ENCODE results near the gene GRIK5. TPM values are rescaled to one million over a fixed set of nuclear protein-coding genes. Genes with fewer than 3 reads are reported as not detected.
"Not testable (repeated sequence)": the region's sequence is repeated elsewhere in the genome, so short reads cannot be mapped to it uniquely, and the experiment has no call there.

Gene GRIK5
- total RNA-seq, 2 experiments from 2014 or later, result 0.73 to 0.90 TPM

GRCh38 chr19:42034640-42035391 is 35.2 kb downstream of the GRIK5 start:
- H3K36me3 Mint-ChIP-seq; H3K9me3 Mint-ChIP-seq; H3K27me3 Mint-ChIP-seq; H3K4me3 Mint-ChIP-seq; H3K4me1 Mint-ChIP-seq (ENCODE audit: low read depth); H3K27ac Mint-ChIP-seq: not testable (repeated sequence)
- POLR2A ChIA-PET, result interaction anchor here (0.8 kb wide), 1 partner anchor 23 kb away, joined by 3 read pairs; no protein-coding TSS in a partner anchor
- CTCF ChIA-PET, result interaction anchor here (0.5 to 2.2 kb wide), 29 partner anchors 10 to 289 kb away, joined by 3 to 31 read pairs (median 4); partner anchors contain the start of genes ATP1A3, RABAC1 and ZNF574
- DNase-seq, result peak; percentile 75
- intact Hi-C loops (cut with micrococcal nuclease), result loop anchor here (2.0 kb wide), 1 partner anchor 76 kb away; the partner anchor contains the start of gene RABAC1

GRCh38 chr19:42033413-42033812 is 36.6 kb downstream of the GRIK5 start:
- ChIA-PET POLR2A (no interaction called here), CTCF (interaction anchor here (1.3 to 2.2 kb wide), 2 partner anchors 12 to 35 kb away, joined by 3 to 31 read pairs; no protein-coding TSS in a partner anchor)
- no peaks in the 10 kb centered on the region for H3K36me3 Mint-ChIP-seq
- no peaks in the 10 kb centered on the region for H3K9me3 Mint-ChIP-seq
- no peak for DNase-seq
- no peak overlapping the region for H3K4me3 Mint-ChIP-seq
- intact Hi-C loops (cut with micrococcal nuclease), result no loop called here
- peaks cover 2% of the 10 kb centered on the region for H3K4me1 Mint-ChIP-seq (ENCODE audit: low read depth)
- no peak overlapping the region for H3K27ac Mint-ChIP-seq
- peaks cover 7% of the 10 kb centered on the region for H3K27me3 Mint-ChIP-seq

GRCh38 chr19:42032431-42032830 is 37.6 kb downstream of the GRIK5 start:
- no peak overlapping the region for H3K27ac Mint-ChIP-seq
- peaks cover 7% of the 10 kb centered on the region for H3K27me3 Mint-ChIP-seq
- H3K4me1 Mint-ChIP-seq (ENCODE audit: low read depth), result peaks cover 2% of the 10 kb centered on the region
- no peaks in the 10 kb centered on the region for H3K36me3 Mint-ChIP-seq
- no peak for DNase-seq
- intact Hi-C loops (cut with micrococcal nuclease), result no loop called here
- CTCF ChIA-PET, result interaction anchor here (1.6 kb wide), 1 partner anchor 13 kb away, joined by 4 read pairs; no protein-coding TSS in a partner anchor
- POLR2A ChIA-PET, result no interaction called here
- H3K9me3 Mint-ChIP-seq, result no peaks in the 10 kb centered on the region
- H3K4me3 Mint-ChIP-seq, result no peak overlapping the region

GRCh38 chr19:42030645-42031440 is 39.2 kb downstream of the GRIK5 start:
- Mint-ChIP-seq H3K27me3 (peaks cover 7% of the 10 kb centered on the region), H3K4me1 (ENCODE audit: low read depth) (peaks cover 2% of the 10 kb centered on the region), H3K36me3 (no peaks in the 10 kb centered on the region), H3K27ac (no peak overlapping the region), H3K9me3 (no peaks in the 10 kb centered on the region), H3K4me3 (no peak overlapping the region)
- intact Hi-C loops (cut with micrococcal nuclease), result no loop called here
- DNase-seq, result no peak
- ChIA-PET CTCF (interaction anchor here (0.6 to 2.3 kb wide), 4 partner anchors 13 to 372 kb away, joined by 3 to 5 read pairs (median 3); no protein-coding TSS in a partner anchor), POLR2A (interaction anchor here (0.6 kb wide), 1 partner anchor 20 kb away, joined by 4 read pairs; no protein-coding TSS in a partner anchor)

- intact Hi-C loops (cut with micrococcal nuclease), result no loop called here
- H3K4me3 Mint-ChIP-seq, result no peak overlapping the region
- ChIA-PET POLR2A (no interaction called here), CTCF (interaction anchor here (0.6 to 2.3 kb wide), 12 partner anchors 10 to 234 kb away, joined by 3 to 8 read pairs (median 4); partner anchors contain the start of genes RABAC1 and ZNF574)
- no peaks in the 10 kb centered on the region for H3K4me1 Mint-ChIP-seq (ENCODE audit: low read depth)
- H3K27me3 Mint-ChIP-seq, result peaks cover 11% of the 10 kb centered on the region
- no peaks in the 10 kb centered on the region for H3K36me3 Mint-ChIP-seq
- DNase-seq, result peak; percentile 64
- H3K27ac Mint-ChIP-seq, result no peak overlapping the region
- no peaks in the 10 kb centered on the region for H3K9me3 Mint-ChIP-seq
These were observed 41.4 kb downstream of the GRIK5 start for GRCh38 chr19:42028304-42029216.

GRCh38 chr19:42024622-42025111 is 45.3 kb downstream of the GRIK5 start:
- POLR2A ChIA-PET, result no interaction called here
- no peak overlapping the region for H3K4me3 Mint-ChIP-seq
- intact Hi-C loops (cut with micrococcal nuclease), result no loop called here

GRCh38 chr19:42023943-42024260 is 46.1 kb downstream of the GRIK5 start:
- DNase-seq, result no peak
- intact Hi-C loops (cut with micrococcal nuclease), result no loop called here
- Mint-ChIP-seq H3K36me3 (no peaks in the 10 kb centered on the region), H3K4me1 (ENCODE audit: low read depth) (no peaks in the 10 kb centered on the region), H3K4me3 (no peak overlapping the region), H3K9me3 (no peaks in the 10 kb centered on the region), H3K27me3 (peaks cover 7% of the 10 kb centered on the region), H3K27ac (no peak overlapping the region)
- POLR2A ChIA-PET, result no interaction called here
- CTCF ChIA-PET, result interaction anchor here (0.7 to 4.2 kb wide), 4 partner anchors 11 to 1032 kb away, joined by 3 to 14 read pairs (median 5); no protein-coding TSS in a partner anchor

More at GRCh38 chr19:42024622-42025111, 45.3 kb downstream of the GRIK5 start:
- CTCF ChIA-PET, result interaction anchor here (0.7 to 4.2 kb wide), 3 partner anchors 10 to 1033 kb away, joined by 3 to 14 read pairs (median 6); no protein-coding TSS in a partner anchor
- Mint-ChIP-seq H3K36me3 (no peaks in the 10 kb centered on the region), H3K9me3 (no peaks in the 10 kb centered on the region), H3K4me1 (ENCODE audit: low read depth) (no peaks in the 10 kb centered on the region), H3K27ac (no peak overlapping the region), H3K27me3 (peaks cover 7% of the 10 kb centered on the region)
- no peak for DNase-seq

- no peaks in the 10 kb centered on the region for H3K36me3 Mint-ChIP-seq
- H3K9me3 Mint-ChIP-seq, result no peaks in the 10 kb centered on the region
- no peaks in the 10 kb centered on the region for H3K4me1 Mint-ChIP-seq (ENCODE audit: low read depth)
- H3K4me3 Mint-ChIP-seq, result no peak overlapping the region
- ChIA-PET CTCF (interaction anchor here (0.7 to 4.2 kb wide), 3 partner anchors 12 to 24 kb away, joined by 3 to 14 read pairs (median 4); no protein-coding TSS in a partner anchor), POLR2A (no interaction called here)
- peak; percentile 46 for DNase-seq
- H3K27me3 Mint-ChIP-seq, result peaks cover 7% of the 10 kb centered on the region
- no peak overlapping the region for H3K27ac Mint-ChIP-seq
- intact Hi-C loops (cut with micrococcal nuclease), result no loop called here
These were observed 46.7 kb downstream of the GRIK5 start for GRCh38 chr19:42023121-42023942.

GRCh38 chr19:42022616-42023015 is 47.4 kb downstream of the GRIK5 start:
- Mint-ChIP-seq H3K4me1 (ENCODE audit: low read depth) (no peaks in the 10 kb centered on the region), H3K36me3 (no peaks in the 10 kb centered on the region), H3K27ac (no peak overlapping the region), H3K27me3 (peaks cover 8% of the 10 kb centered on the region), H3K4me3 (no peak overlapping the region), H3K9me3 (no peaks in the 10 kb centered on the region)
- intact Hi-C loops (cut with micrococcal nuclease), result no loop called here
- no peak for DNase-seq
- ChIA-PET CTCF (interaction anchor here (0.7 to 1.2 kb wide), 2 partner anchors 18 to 23 kb away, joined by 3 to 4 read pairs; no protein-coding TSS in a partner anchor), POLR2A (no interaction called here)

GRCh38 chr19:42021185-42021584 is 48.8 kb downstream of the GRIK5 start:
- Mint-ChIP-seq H3K4me3 (no peak overlapping the region), H3K9me3 (no peaks in the 10 kb centered on the region), H3K4me1 (ENCODE audit: low read depth) (no peaks in the 10 kb centered on the region), H3K36me3 (no peaks in the 10 kb centered on the region), H3K27me3 (peaks cover 11% of the 10 kb centered on the region), H3K27ac (no peak overlapping the region)
- ChIA-PET CTCF (interaction anchor here (1.3 kb wide), 1 partner anchor 14 kb away, joined by 8 read pairs; no protein-coding TSS in a partner anchor), POLR2A (no interaction called here)
- intact Hi-C loops (cut with micrococcal nuclease), result no loop called here
- DNase-seq, result no peak

Data from activated CD4-positive, alpha-beta memory T cell treated with anti-CD3 and anti-CD28 coated beads for 36 hours (primary cell).